Smooth muscle cell (in vitro differentiated cells): Measurements from ENCODE around the gene DHX38. TPM values are rescaled to one million over a fixed set of nuclear protein-coding genes. Genes with fewer than 3 reads are reported as not detected.

Experiments used
- DNase-seq: peaks from one replicate; lab custom pipeline; 2025; ENCODE audit not compliant: unreplicated experiment; lab: John Stamatoyannopoulos, UW
- H2AFZ ChIP-seq: fragments of 200-600 bp; sonication (generic); 2 replicates; pipeline ENCODE4 v1.6.0; 2016; ENCODE audit warnings: antibody characterized with exemption, low read depth, mild to moderate bottlenecking
- H3F3A ChIP-seq: fragments of 200-600 bp; sonication (generic); 2 replicates; pipeline ENCODE4 v1.6.0; 2017; ENCODE audit warnings: antibody characterized with exemption, low read depth
- H3K27ac ChIP-seq: fragments of 200-600 bp; sonication (generic); 2 replicates; pipeline ENCODE4 v1.5.1; 2016; ENCODE audit warnings: low read depth, mild to moderate bottlenecking
- H3K27me3 ChIP-seq: fragments of 200-600 bp; sonication (generic); 2 replicates; pipeline ENCODE4 v1.6.1; 2016; ENCODE audit warnings: low read depth, mild to moderate bottlenecking
- H3K36me3 ChIP-seq: fragments of 200-600 bp; sonication (generic); 2 replicates; pipeline ENCODE4 v1.5.1; 2016; ENCODE audit warnings: low read depth
- H3K4me1 ChIP-seq: fragments of 200-600 bp; sonication (generic); 2 replicates; pipeline ENCODE4 v1.5.1; 2016; ENCODE audit warnings: low read depth
- H3K4me2 ChIP-seq: fragments of 200-600 bp; sonication (generic); 2 replicates; pipeline ENCODE4 v1.6.0; 2016; ENCODE audit warnings: mild to moderate bottlenecking
- H3K4me3 ChIP-seq: fragments of 200-600 bp; sonication (generic); 2 replicates; pipeline ENCODE4 v1.5.1; 2016; ENCODE audit warnings: mild to moderate bottlenecking
- H3K79me2 ChIP-seq: fragments of 200-600 bp; sonication (generic); 2 replicates; pipeline ENCODE4 v1.6.0; 2016; ENCODE audit warnings: low read depth, mild to moderate bottlenecking
- H3K9ac ChIP-seq: fragments of 200-600 bp; sonication (generic); 2 replicates; pipeline ENCODE4 v1.6.0; 2016; ENCODE audit warnings: low read depth
- H3K9me3 ChIP-seq: fragments of 200-600 bp; sonication (generic); replicated peaks from 2 replicates; pipeline ENCODE4 v1.5.1; 2016; ENCODE audit warnings: low read depth
- H4K20me1 ChIP-seq: fragments of 200-600 bp; sonication (generic); 2 replicates; pipeline ENCODE4 v1.6.0; 2016; ENCODE audit warnings: low read depth
- CTCF ChIP-seq: fragments of 200-600 bp; sonication (generic); IDR thresholded peaks from 2 replicates; pipeline ENCODE4 v1.5.1; 2017; ENCODE audit warnings: borderline replicate concordance, mild to moderate bottlenecking, antibody characterized with exemption; ENCODE audit not compliant: insufficient read depth, poor library complexity, severe bottlenecking
- WGBS: methylation state at CpG from one replicate; pipeline ENCODE4 v1.1.7; 2016; ENCODE audit warnings: low lambda C conversion rate; 5-methylcytosine and 5-hydroxymethylcytosine counted together
- polyA plus RNA-seq: library from polyadenylated mRNA; unstranded; fragments of >200 nt; fragmentation: Nextera tagmentation; extraction: Ambion mirVana; gene quantifications from 2 replicates; pipeline ENCODE4 v1.2.1, GENCODE V29; 2016
- total RNA-seq: library from RNA; depleted of rRNA; stranded (reverse); fragments of >200 nt; gene quantifications from 2 replicates; pipeline ENCODE4 v1.2.3, GENCODE V29; 2014

DHX38 gene
- total and polyA plus RNA-seq, 2 experiments from 2014 or later, result 30.8 to 45.4 TPM

GRCh38 chr16:72101195-72101594, 7.5 kb downstream of the DHX38 start:
- Histone ChIP-seq H3K4me2 (no peak overlapping the region), H3K27ac (no peak overlapping the region), H3K36me3 (peaks cover 12% of the 10 kb centered on the region), H3K9me3 (no peaks in the 10 kb centered on the region), H3F3A (no peaks in the 10 kb centered on the region), H3K79me2 (no peaks in the 10 kb centered on the region), H3K27me3 (no peaks in the 10 kb centered on the region), H4K20me1 (peaks cover 6% of the 10 kb centered on the region), H3K4me3 (no peak overlapping the region), H3K9ac (no peak overlapping the region), H2AFZ (no peak overlapping the region), H3K4me1 (no peaks in the 10 kb centered on the region)
- 98% methylated on average over 10 of the region's 10 CpGs for WGBS
- DNase-seq, result no peak
- TF ChIP-seq CTCF, result no peak

GRCh38 chr16:72104905-72105304, 11.3 kb downstream of the DHX38 start:
- Histone ChIP-seq H3K9ac (no peak overlapping the region), H3K4me1 (no peaks in the 10 kb centered on the region), H4K20me1 (no peaks in the 10 kb centered on the region), H3K27me3 (no peaks in the 10 kb centered on the region), H3K4me3 (no peak overlapping the region), H2AFZ (no peak overlapping the region), H3K36me3 (peaks cover 11% of the 10 kb centered on the region), H3K9me3 (no peaks in the 10 kb centered on the region), H3K4me2 (no peak overlapping the region), H3F3A (no peaks in the 10 kb centered on the region), H3K27ac (no peak overlapping the region), H3K79me2 (no peaks in the 10 kb centered on the region)
- TF ChIP-seq CTCF, result no peak
- WGBS, result 93% methylated on average over 9 of the region's 9 CpGs
- DNase-seq, result no peak

GRCh38 chr16:72105978-72106377, 12.3 kb downstream of the DHX38 start:
- H3K9ac ChIP-seq, result no peak overlapping the region
- no peak overlapping the region for H3K4me3 ChIP-seq
- TF ChIP-seq CTCF, result no peak
- no peaks in the 10 kb centered on the region for H3F3A ChIP-seq
- no peaks in the 10 kb centered on the region for H3K4me1 ChIP-seq
- no peaks in the 10 kb centered on the region for H3K79me2 ChIP-seq
- H3K4me2 ChIP-seq, result no peak overlapping the region
- DNase-seq, result no peak
- H3K27ac ChIP-seq, result no peak overlapping the region
- 96% methylated on average over 12 of the region's 12 CpGs for WGBS
- no peaks in the 10 kb centered on the region for H3K9me3 ChIP-seq
- H3K27me3 ChIP-seq, result no peaks in the 10 kb centered on the region
- H3K36me3 ChIP-seq, result peaks cover 13% of the 10 kb centered on the region
- no peaks in the 10 kb centered on the region for H4K20me1 ChIP-seq
- no peak overlapping the region for H2AFZ ChIP-seq

GRCh38 chr16:72107371-72107770, 13.7 kb downstream of the DHX38 start:
- no peak for TF ChIP-seq CTCF
- Histone ChIP-seq H3K27ac (no peak overlapping the region), H3F3A (no peaks in the 10 kb centered on the region), H3K9ac (no peak overlapping the region), H3K4me2 (no peak overlapping the region), H3K36me3 (peaks cover 10% of the 10 kb centered on the region), H3K4me1 (no peaks in the 10 kb centered on the region), H3K9me3 (no peaks in the 10 kb centered on the region), H2AFZ (no peak overlapping the region), H4K20me1 (no peaks in the 10 kb centered on the region), H3K4me3 (no peak overlapping the region), H3K79me2 (no peaks in the 10 kb centered on the region), H3K27me3 (no peaks in the 10 kb centered on the region)
- over 99% methylated on average over 17 of the region's 17 CpGs for WGBS
- no peak for DNase-seq
